K562 treated with DMSO at 1 percent for 12 hours (cell line): Measurements from ENCODE around the gene CCL15. TPM values are rescaled to one million over a fixed set of nuclear protein-coding genes. Genes with fewer than 3 reads are reported as not detected.

Experiments
- total RNA-seq: library from RNA; unstranded; fragments of 300-600 nt; gene quantifications from 2 replicates; pipeline ENCODE4 v1.2.3, GENCODE V29; 2022; ENCODE audit not compliant: insufficient read depth

Gene CCL15, protein sequence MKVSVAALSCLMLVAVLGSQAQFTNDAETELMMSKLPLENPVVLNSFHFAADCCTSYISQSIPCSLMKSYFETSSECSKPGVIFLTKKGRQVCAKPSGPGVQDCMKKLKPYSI
- total RNA-seq = not detected in 2 replicates

DNA sequence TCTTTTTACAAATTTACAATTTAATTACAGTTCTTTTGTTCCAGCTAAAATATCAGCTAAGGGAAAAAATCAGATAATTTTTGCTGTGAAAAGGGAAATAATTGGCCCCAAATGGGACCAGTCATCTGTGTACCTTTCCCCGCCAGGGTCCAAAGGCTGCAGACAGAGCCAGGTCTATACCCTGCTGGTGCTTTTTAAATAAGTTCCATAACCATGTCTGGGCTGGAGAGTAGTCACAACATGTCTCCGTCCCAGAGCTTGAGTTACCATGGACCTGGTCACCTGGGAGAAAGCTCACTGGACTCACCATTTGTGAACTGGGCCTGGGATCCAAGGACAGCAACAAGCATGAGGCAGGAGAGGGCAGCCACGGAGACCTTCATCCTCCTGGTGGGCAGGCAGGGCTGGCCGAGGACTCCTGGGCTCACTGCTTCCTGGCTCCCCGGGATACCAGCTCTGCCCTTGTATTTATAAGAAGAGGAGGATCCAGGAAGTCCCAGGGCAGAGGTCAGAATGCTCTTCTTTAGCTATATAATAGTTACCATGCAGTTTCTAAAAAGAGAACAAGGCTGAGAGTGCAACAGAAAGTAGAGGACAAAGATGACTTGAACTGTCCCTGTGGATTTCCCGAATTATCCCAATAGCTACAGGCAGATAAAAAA is at the start of gene CCL15:
TSS of gene CCL15 (minus strand) at position 444 of the 662 bp plus-strand sequence. CDS start at position 383, 61 bp downstream.

DNA sequence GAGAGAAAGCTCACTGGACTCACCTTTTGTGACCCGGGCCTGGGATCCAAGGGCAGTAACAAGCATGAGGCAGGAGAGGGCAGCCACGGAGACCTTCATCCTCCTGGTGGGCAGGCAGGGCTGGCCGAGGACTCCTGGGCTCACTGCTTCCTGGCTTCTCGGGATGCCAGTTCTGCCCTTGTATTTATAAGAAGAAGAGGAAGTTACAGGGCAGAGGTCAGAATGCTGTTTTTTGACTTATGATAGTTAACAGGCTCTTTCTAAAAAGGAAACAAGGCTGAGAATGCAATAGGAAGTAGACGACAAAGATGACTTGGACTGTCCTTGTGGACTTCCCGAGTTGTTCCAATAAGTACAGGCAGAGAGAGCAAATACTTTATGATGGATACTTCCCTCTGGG is 16.4 kb upstream of the CCL15 start, which contains the start of gene CCL23:
TSS of gene CCL23 (minus strand) at position 174 of the 400 bp plus-strand sequence. CDS start at position 99, 75 bp downstream.

DNA sequence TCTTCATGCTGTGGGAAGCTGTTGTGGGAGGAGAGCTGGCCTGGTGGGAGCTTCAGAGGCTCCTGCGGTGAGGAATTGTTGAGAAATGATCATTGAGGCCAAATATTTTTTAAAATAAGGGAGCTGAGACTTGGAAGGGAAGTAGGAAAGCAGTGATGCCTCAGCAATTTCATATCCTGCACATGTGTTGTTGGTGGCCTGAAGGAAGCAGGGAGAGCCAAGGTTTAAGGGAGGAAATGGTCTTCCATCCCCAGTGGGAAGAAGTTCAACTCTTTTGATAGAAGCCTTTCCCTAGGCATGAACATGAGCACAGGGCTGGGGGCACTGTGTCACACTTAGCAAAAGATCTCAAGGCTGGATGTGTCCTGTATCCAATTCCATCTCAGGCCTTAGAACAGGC is 14.7 kb downstream of the CCL15 start, which contains the start of gene CCL14:
TSS of gene CCL14 (minus strand) at position 87 of the 400 bp plus-strand sequence. CDS start at position 7, 80 bp downstream.

DNA sequence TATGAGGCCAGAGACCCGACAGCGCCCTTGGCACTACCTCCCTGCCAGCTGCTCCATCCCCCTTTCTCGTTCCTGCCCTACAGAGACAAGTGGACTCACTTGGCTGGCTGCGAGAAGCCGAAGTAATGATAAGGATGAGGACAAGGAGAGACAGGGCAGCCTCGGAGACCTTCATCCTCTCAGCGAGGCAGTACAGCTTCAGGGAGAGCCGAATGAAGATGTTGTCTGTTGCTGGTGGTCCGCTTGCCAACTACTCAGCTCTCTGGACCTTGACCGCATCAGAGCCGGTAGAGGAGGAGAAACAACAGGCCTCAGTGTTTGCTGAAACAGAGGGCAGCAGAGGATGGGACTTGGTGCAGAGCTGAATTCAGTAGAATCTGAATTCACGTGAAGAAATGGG is 20.1 kb downstream of the CCL15 start, which contains the start of gene CCL16:
TSS of gene CCL16 (minus strand) at position 252 of the 400 bp plus-strand sequence. CDS start at position 175, 77 bp downstream.

Other genes with a start within 250 kb of the CCL15 start
- gene GAS2L2, start 248.3 kb downstream of the CCL15 start, total RNA-seq = not detected in 2 replicates
- not detected in 2 replicates for gene C17orf50, start 240.7 kb downstream of the CCL15 start, total RNA-seq
- gene MMP28, start 205.9 kb downstream of the CCL15 start, total RNA-seq = not detected in 2 replicates
- gene TAF15, start 192.1 kb downstream of the CCL15 start, total RNA-seq = 64.6 and 167 TPM in 2 replicates
- gene HEATR9, start 132.7 kb downstream of the CCL15 start, total RNA-seq = not detected in 2 replicates
- gene CCL5, start 121.2 kb downstream of the CCL15 start, total RNA-seq = not detected in 2 replicates
- 8.6 and 22.3 TPM in 2 replicates for gene RDM1, start 70.8 kb downstream of the CCL15 start, total RNA-seq
- gene LYZL6, start 57.8 kb downstream of the CCL15 start, total RNA-seq = not detected in 2 replicates
- gene CCL16, start 20.1 kb downstream of the CCL15 start, total RNA-seq = not detected in 2 replicates
- gene CCL14, start 14.8 kb downstream of the CCL15 start, total RNA-seq = not detected in 2 replicates
- not detected in 2 replicates for gene CCL23, start 16.4 kb upstream of the CCL15 start, total RNA-seq
- gene CCL18, start 62.7 kb upstream of the CCL15 start, total RNA-seq = not detected in 2 replicates
- gene CCL3, start 88.6 kb upstream of the CCL15 start, total RNA-seq = not detected in 2 replicates
- gene CCL4, start 102.3 kb upstream of the CCL15 start, total RNA-seq = not detected in 2 replicates
- gene TBC1D3B, start 175.1 kb upstream of the CCL15 start, total RNA-seq = not detected in 2 replicates
- gene CCL3L1, start 195.2 kb upstream of the CCL15 start, total RNA-seq = not detected in 2 replicates
- not detected in 2 replicates for gene CCL4L2, start 209.5 kb upstream of the CCL15 start, total RNA-seq